H1 (cell line): ENCODE results near the gene DIPK1B. TPM values are rescaled to one million over a fixed set of nuclear protein-coding genes. Genes with fewer than 3 reads are reported as not detected.
A peak's percentile ranks its signal among the peaks of the same experiment; 100 is the strongest.

ENCODE experiments used
- BACH1 ChIP-seq: IDR thresholded peaks from 2 replicates; pipeline ENCODE4 v1.6.1; 2012; ENCODE audit warnings: low read length, improper control_type of control experiment
- CHD2 ChIP-seq: IDR thresholded peaks from 2 replicates; pipeline ENCODE4 v1.6.1; 2012; ENCODE audit warnings: low read length, improper control_type of control experiment
- CTBP2 ChIP-seq: IDR thresholded peaks from 2 replicates; pipeline ENCODE4 v1.7.0; 2011; ENCODE audit warnings: borderline replicate concordance, mild to moderate bottlenecking, moderate library complexity, mixed read lengths, low read length; ENCODE audit not compliant: insufficient read depth, insufficient read length
- EGR1 ChIP-seq: IDR thresholded peaks from 2 replicates; pipeline ENCODE4 v1.6.1; 2011; ENCODE audit warnings: low read depth, low read length, borderline replicate concordance
- EP300 ChIP-seq, 2 experiments: IDR thresholded peaks; 1 replicate in 1 of 2; 2 replicates in 1 of 2; pipeline ENCODE4 v1.6.1; 2011 to 2012; ENCODE audit warnings: low read depth in 2 of 2, low read length in 2 of 2, mild to moderate bottlenecking in 2 of 2, borderline replicate concordance in 1 of 2, inconsistent platforms in 1 of 2, moderate library complexity in 1 of 2
- FOSL1 ChIP-seq: IDR thresholded peaks from 2 replicates; pipeline ENCODE4 v1.6.1; 2011; ENCODE audit warnings: mild to moderate bottlenecking, low read depth, low read length, moderate library complexity; ENCODE audit not compliant: insufficient read depth
- HDAC2 ChIP-seq, 2 experiments: fragments of 300-600 bp in 1 of 2; sonication (generic) in 1 of 2; IDR thresholded peaks; 2 replicates each; pipeline ENCODE4 v1.6.1; 2011 to 2012; ENCODE audit warnings: low read depth in 2 of 2, low read length in 2 of 2, mild to moderate bottlenecking in 2 of 2, moderate library complexity in 2 of 2, borderline replicate concordance in 1 of 2, inconsistent platforms in 1 of 2
- KDM5A ChIP-seq: fragments of 200-600 bp; IDR thresholded peaks from 2 replicates; pipeline ENCODE4 v1.7.1; 2012; ENCODE audit warnings: mild to moderate bottlenecking, low read length, inconsistent platforms, mixed read lengths
- RBBP5 ChIP-seq: IDR thresholded peaks from 2 replicates; pipeline ENCODE4 v1.7.1; 2012; ENCODE audit warnings: low read depth, mild to moderate bottlenecking, inconsistent platforms, low read length, moderate library complexity, borderline replicate concordance
- RXRA ChIP-seq: IDR thresholded peaks from 2 replicates; pipeline ENCODE4 v1.6.1; 2011; ENCODE audit warnings: low read depth, mild to moderate bottlenecking, low read length, moderate library complexity; ENCODE audit not compliant: insufficient read depth
- SIN3A ChIP-seq, 2 experiments: IDR thresholded peaks in 1 of 2; conservative IDR thresholded peaks in 1 of 2; 2 replicates each; pipeline ENCODE4 v1.6.1; 2011 to 2012; ENCODE audit warnings: low read length in 2 of 2, improper control_type of control experiment in 1 of 2, low read depth in 1 of 2, mild to moderate bottlenecking in 1 of 2
- SP1 ChIP-seq: IDR thresholded peaks from 2 replicates; pipeline ENCODE4 v1.6.1; 2011; ENCODE audit warnings: low read depth, low read length
- TAF1 ChIP-seq: IDR thresholded peaks from 2 replicates; pipeline ENCODE4 v1.6.1; 2011; ENCODE audit warnings: mild to moderate bottlenecking, low read depth, low read length
- YY1 ChIP-seq: IDR thresholded peaks from 2 replicates; pipeline ENCODE4 v1.6.1; 2011; ENCODE audit warnings: low read depth, mild to moderate bottlenecking, low read length
- polyA plus RNA-seq, 7 experiments: library from polyadenylated mRNA; depleted of rRNA in 3 of 7; stranded (reverse) in 5 of 7; unstranded in 2 of 7; fragments of >200 nt in 5 of 7; fragments of 200-250 nt in 2 of 7; gene quantifications; 1 replicate in 5 of 7; 2 replicates in 1 of 7; 4 replicates in 1 of 7; pipeline versions ENCODE4 v1.2.1 to v1.2.3, GENCODE V29; 2011 to 2013; ENCODE audit warnings: missing spikeins in 2 of 7, mixed read lengths in 2 of 7
- total RNA-seq: library from RNA; stranded (reverse); fragmentation: NEBNext Ultra II Directional; extraction: Animal tissue kit (Norgen Biotek cat#: 25700); gene quantifications from 2 replicates; pipeline ENCODE4 v1.2.1, GENCODE V29; 2021
- TF ChIP-seq, protein P1 (sequence below): IDR thresholded peaks from 2 replicates; pipeline ENCODE4 v1.6.1; 2011; ENCODE audit warnings: low read length, improper control_type of control experiment
- TF ChIP-seq, protein P2 (sequence below), 3 experiments: IDR thresholded peaks; 1 replicate in 2 of 3; 2 replicates in 1 of 3; pipeline versions ENCODE4 v1.5.1 to v1.6.1; 2011; ENCODE audit warnings: low read length in 3 of 3, mild to moderate bottlenecking in 3 of 3, inconsistent platforms in 2 of 3, low read depth in 1 of 3, moderate library complexity in 1 of 3; ENCODE audit not compliant: insufficient read depth in 1 of 3; ENCODE audit errors: control extremely low read depth in 1 of 3
- TF ChIP-seq, protein P3 (sequence below): IDR thresholded peaks from 2 replicates; pipeline ENCODE4 v1.6.1; 2012; ENCODE audit warnings: inconsistent platforms

Gene DIPK1B
- total and polyA plus RNA-seq, 2 of the 8 experiments (the other 6 are each of a cell fraction or from before 2014, with no cell fraction given), result 32.3 to 64.8 TPM

DNA sequence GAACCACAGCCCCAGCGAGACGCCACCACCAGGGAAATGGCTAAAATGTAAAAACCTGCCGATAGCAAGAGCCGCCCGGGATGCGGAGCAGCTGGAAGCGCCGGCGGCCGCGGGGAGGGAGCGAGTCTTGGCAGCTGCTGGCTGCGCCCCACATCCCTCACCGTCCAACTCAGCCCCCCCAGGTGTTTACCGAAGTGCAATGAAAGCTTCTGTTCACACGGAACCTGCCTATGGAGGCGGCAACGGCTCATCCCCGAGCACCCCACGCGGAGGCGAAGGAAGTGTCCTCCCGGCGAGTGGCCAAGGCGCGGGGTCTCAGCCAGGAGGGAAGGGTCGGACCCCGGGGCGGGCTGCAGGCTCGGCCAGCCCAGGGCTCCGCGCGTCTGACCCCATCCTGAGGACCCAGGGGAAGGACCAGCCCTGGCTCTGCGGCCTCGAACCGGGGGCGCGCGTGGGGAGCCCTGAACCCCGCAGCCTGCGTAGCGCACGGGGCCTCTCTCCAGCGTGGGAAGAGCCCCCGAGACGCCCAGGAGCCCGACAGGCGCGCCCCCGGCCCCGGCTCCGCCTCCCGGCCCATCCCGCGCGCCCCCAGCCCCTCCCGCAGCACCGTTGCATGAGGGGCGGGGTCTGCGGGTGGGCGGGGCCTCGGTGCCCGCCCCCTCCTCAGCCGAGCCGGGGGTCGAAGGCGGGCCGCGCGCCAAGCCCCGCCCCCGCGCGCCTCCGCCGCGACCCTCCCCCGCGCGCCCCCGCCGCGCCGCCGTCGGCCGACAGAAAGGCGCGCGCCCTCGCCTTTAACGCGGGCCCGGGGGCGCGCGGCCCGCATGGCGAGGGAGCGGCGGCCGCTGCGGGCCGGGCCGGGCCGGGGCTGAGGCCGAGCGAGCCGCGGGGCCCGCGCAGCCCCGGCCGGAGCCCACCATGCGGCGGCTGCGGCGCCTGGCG lies at the start of gene DIPK1B (continued):
- TF ChIP-seq EP300 (IDR thresholded peaks at IDR 0.05; ENCODE audit: borderline replicate concordance in 1 of 2, low read depth in 2 of 2, low read length in 2 of 2) (no peak), CHD2 (no peak), FOSL1 (no peak), BACH1 (peak; percentile 38; the same call in 1 of the 2 replicates), HDAC2 (IDR thresholded peaks at IDR 0.05; ENCODE audit: borderline replicate concordance in 1 of 2, low read depth in 2 of 2, low read length in 2 of 2) (0 out of 4 replicates have a peak, but pooled peaks of 1 of the 2 experiments have one; percentile 23), EGR1 (no peak), CTBP2 (no peak), TAF1 (peak; percentile 37; the same call in 1 of the 2 replicates), SP1 (peak; percentile 12; the same call in 1 of the 2 replicates), RBBP5 (no peak), RXRA (no peak), KDM5A (no peak), SIN3A (conservative IDR thresholded peaks at IDR 0.05 in 1 of 2, IDR thresholded peaks at IDR 0.05 in 1 of 2; ENCODE audit: low read depth in 1 of 2, low read length in 2 of 2) (no peak; a peak in 1 of 4 replicates), YY1 (no peak)
- TF ChIP-seq, protein P1, sequence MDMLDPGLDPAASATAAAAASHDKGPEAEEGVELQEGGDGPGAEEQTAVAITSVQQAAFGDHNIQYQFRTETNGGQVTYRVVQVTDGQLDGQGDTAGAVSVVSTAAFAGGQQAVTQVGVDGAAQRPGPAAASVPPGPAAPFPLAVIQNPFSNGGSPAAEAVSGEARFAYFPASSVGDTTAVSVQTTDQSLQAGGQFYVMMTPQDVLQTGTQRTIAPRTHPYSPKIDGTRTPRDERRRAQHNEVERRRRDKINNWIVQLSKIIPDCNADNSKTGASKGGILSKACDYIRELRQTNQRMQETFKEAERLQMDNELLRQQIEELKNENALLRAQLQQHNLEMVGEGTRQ, result no peak
- TF ChIP-seq, protein P2, sequence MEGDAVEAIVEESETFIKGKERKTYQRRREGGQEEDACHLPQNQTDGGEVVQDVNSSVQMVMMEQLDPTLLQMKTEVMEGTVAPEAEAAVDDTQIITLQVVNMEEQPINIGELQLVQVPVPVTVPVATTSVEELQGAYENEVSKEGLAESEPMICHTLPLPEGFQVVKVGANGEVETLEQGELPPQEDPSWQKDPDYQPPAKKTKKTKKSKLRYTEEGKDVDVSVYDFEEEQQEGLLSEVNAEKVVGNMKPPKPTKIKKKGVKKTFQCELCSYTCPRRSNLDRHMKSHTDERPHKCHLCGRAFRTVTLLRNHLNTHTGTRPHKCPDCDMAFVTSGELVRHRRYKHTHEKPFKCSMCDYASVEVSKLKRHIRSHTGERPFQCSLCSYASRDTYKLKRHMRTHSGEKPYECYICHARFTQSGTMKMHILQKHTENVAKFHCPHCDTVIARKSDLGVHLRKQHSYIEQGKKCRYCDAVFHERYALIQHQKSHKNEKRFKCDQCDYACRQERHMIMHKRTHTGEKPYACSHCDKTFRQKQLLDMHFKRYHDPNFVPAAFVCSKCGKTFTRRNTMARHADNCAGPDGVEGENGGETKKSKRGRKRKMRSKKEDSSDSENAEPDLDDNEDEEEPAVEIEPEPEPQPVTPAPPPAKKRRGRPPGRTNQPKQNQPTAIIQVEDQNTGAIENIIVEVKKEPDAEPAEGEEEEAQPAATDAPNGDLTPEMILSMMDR (IDR thresholded peaks at IDR 0.05; ENCODE audit: control extremely low read depth in 1 of 3, insufficient read depth in 1 of 3, low read depth in 1 of 3, low read length in 3 of 3), result no peak
- TF ChIP-seq, protein P3, sequence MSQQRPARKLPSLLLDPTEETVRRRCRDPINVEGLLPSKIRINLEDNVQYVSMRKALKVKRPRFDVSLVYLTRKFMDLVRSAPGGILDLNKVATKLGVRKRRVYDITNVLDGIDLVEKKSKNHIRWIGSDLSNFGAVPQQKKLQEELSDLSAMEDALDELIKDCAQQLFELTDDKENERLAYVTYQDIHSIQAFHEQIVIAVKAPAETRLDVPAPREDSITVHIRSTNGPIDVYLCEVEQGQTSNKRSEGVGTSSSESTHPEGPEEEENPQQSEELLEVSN, result no peak
